ENCODE results near the gene HOOK2. TPM values are rescaled to one million over a fixed set of nuclear protein-coding genes. Genes with fewer than 3 reads are reported as not detected.

Gene HOOK2
- 18.5 and 26.7 TPM in 2 replicates for total RNA-seq

DNA sequence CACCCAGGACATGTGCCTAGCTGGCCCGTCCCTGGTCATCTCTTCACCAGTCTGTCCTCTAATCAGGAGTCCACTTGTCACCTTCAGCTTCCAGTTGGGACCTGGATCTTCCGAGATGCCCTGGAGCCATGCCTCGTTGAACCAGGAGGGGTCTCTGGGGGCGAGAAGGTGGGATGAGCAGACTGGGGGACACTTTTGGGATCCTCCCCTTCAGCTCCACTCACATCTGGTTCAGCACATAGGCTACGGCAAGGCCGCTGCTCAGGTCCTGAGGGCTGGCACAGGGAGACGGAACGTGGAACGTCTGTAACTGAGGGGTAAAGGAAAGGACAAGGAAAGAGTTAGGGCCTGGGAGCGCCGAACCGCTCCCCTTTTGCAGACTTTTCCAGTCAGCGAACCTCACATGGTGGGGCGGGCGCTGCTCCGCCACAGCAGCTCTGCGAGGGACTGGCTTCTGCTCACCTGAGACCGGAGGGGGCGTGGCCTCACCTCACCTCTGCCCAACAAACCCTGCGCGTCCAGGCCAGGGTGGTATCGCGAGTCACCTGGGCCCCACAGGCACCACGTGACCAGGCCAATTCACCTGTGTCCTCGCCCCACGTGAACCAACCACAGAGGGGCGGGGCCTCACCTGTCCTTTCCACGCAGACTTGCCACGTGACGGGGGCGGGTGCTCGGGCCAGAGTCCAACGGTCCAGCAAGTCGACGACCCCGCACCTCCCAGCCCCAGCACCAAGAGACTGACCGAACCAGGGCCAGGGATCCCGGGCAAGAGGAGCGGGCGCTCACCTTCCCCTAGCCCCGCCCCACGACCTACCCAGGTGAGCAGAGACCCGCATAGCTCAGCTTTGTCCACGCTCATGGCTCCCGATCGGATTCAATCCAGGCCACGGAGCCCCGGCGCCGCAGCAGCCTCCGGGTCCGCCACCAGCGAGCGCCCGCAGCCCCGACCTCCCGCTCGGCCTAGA is at the start of gene HOOK2:
TSS of gene HOOK2 (minus strand) at position 965 of the 968 bp plus-strand sequence. CDS start at position 862, 103 bp downstream.

DNA sequence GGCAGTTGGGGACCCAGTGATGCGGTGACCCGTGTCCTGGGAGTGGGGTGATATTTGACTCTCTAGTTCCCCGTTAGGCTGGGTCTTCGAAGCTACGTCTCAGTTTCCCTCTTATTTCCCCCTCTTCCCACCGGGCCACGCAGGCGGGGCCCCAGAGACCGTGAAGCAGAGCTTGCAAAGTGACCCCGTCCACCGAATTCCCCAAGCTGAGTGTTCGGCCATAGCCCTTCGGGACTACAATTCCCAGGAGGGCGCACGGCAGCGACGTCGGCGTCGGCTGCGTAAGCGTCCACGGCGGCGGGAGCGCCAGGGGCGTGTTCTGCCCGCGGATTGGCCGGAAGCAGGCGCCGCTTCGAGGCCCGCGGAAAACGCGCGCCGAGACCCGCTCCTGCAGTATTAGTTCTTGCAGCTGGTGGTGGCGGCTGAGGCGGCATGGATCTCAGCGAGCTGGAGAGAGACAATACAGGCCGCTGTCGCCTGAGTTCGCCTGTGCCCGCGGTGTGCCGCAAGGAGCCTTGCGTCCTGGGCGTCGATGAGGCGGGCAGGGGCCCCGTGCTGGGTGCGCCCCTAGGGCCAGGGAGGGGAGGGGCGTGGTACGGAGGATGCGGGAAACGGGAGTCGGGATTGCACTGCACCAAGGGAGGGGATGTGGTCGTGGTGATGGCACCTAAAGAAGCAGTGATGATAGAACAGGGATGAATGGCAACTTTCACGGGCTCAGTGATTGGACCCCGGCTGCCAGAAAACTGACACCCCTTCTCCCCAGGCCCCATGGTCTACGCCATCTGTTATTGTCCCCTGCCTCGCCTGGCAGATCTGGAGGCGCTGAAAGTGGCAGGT is 31.1 kb upstream of the HOOK2 start, which contains the start of gene RNASEH2A:
TSS of gene RNASEH2A (plus strand) at position 343 of the 840 bp plus-strand sequence. CDS start at position 433, 90 bp downstream.

DNA sequence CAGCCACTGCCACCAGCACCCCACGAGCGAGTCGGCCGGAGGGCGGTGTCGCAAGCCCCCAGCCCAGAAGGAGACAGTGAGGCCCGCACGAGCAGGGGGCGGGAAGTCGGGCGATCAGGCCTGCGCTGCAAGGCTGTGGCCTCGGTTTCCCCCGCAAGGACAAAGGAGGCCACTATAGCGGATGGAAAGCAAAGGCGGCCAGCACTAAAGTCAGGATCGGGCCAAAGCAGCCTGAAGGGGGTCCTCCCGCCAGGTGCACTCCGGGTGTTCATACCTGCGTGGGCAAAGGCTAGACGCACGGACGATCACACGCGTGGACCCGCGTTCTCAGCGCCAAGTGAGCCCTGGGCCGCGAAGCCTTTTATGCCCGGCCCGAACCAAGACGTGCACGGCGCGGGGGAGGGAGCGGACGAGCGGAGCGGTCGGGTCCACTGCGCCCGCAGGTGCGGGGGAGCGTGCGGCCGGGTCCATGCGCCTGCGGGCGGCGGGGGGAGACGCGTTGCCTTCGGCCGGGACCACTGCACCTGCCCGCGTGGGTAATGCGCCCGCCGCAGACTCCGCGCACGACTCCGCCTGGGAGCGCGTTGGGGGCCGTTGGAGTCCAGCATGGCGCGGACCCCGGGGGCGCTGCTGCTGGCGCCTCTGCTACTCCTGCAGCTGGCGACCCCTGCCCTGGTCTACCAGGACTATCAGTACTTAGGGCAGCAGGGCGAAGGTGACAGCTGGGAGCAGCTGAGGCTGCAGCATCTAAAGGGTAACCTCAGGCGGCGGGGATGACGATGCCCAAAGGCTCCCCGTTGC is 26.3 kb upstream of the HOOK2 start, which contains the start of the genes PRDX2 and THSD8:
TSS of gene PRDX2 (minus strand) at position 335 of the 801 bp plus-strand sequence. CDS start 539 bp downstream, outside the sequence.
TSS of gene THSD8 (plus strand) at position 604 of the 801 bp plus-strand sequence. CDS start at position 607, 3 bp downstream.

DNA sequence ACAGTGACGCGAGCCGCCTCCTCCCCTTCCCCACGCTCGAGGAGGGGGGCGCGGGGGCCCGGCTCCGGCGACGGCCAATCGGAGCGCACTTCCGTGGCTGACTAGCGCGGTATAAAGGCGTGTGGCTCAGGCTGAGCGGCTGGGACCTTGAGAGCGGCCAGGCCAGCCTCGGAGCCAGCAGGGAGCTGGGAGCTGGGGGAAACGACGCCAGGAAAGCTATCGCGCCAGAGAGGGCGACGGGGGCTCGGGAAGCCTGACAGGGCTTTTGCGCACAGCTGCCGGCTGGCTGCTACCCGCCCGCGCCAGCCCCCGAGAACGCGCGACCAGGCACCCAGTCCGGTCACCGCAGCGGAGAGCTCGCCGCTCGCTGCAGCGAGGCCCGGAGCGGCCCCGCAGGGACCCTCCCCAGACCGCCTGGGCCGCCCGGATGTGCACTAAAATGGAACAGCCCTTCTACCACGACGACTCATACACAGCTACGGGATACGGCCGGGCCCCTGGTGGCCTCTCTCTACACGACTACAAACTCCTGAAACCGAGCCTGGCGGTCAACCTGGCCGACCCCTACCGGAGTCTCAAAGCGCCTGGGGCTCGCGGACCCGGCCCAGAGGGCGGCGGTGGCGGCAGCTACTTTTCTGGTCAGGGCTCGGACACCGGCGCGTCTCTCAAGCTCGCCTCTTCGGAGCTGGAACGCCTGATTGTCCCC is 16.1 kb upstream of the HOOK2 start, which contains the start of gene JUNB:
TSS of gene JUNB (plus strand) at position 142 of the 706 bp plus-strand sequence. CDS start at position 428, 286 bp downstream.

DNA sequence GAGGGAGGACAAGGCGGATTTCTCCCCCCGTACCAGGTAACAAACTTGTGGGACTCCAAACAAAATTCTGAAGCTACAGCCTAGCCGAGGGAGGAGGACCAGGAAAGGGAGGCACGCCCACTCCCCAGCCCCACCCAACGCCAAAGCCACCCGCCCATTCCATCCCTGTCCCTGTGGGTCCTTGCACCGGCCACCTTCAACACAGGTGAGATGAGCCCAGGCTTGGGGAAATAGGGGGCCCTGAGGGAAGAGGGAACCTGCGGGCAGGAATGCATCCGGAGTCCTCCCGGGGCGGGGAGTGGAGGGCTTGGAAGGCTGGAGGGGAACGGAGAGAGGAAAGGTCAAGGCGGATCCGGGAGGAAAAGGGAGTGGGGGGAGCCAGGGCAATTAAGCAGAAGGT is 23.7 kb downstream of the HOOK2 start, which contains the start of gene BEST2:
TSS of gene BEST2 (plus strand) at position 157 of the 400 bp plus-strand sequence. CDS start 802 bp downstream, outside the sequence.

DNA sequence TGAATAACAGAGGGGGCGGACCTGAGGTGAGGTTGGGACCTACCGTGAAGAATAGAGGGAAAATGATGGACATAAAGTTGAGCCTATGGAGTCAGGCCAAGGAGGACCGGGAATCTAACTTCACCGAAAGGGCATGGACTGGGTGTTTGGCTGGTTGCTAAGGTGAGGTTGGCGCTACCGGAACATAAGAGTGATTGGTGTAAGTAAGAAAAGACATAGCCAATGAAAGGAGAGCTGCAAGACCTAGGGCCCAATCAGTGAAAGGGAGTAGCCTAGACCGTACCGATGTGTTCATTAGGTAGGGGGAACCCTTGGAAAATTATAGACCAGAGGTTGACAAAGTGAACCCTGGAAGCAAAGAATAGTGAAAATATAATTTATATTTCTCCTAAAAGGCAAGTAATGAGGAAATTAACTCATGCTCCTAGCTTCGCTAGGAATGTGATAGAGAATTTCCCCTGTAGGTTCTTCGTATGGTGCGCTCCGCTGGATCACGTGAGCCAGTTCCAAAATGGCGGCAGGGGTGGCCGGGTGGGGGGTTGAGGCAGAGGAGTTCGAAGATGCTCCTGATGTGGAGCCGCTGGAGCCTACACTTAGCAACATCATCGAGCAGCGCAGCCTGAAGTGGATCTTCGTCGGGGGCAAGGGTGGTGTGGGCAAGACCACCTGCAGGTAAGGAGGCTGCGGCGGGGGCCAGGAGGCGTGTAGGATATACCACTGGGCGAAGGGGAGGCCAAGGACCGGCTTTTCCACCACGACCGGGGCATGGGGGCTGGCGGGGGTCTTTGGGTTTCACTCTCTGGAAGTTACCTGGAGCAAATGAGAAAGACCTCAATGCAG is 38.1 kb downstream of the HOOK2 start, which contains the start of gene GET3:
TSS of gene GET3 (plus strand) at position 503 of the 840 bp plus-strand sequence. CDS start at position 512, 9 bp downstream.

GRCh38 chr19:12723641-12724426 is 51.5 kb downstream of the HOOK2 start, which contains the start of gene TNPO2:
Gene TNPO2 (minus strand): TSS chr19:12723932. CDS start chr19:12720977, 2,955 bp downstream.

Other genes with a start within 250 kb of the HOOK2 start
- gene ZNF564, start 224.1 kb downstream of the HOOK2 start, total RNA-seq = 7.4 and 8.5 TPM in 2 replicates
- 7.3 and 9.6 TPM in 2 replicates for gene ZNF490, start 164.7 kb downstream of the HOOK2 start, total RNA-seq
- gene ZNF791, start 164.6 kb downstream of the HOOK2 start, total RNA-seq = 13.7 and 15.4 TPM in 2 replicates
- 60.0 and 60.9 TPM in 2 replicates for gene MAN2B1, start 108.8 kb downstream of the HOOK2 start, total RNA-seq
- gene WDR83, start 108.7 kb downstream of the HOOK2 start, total RNA-seq = 8.8 and 9.8 TPM in 2 replicates
- gene DHPS, start 93.7 kb downstream of the HOOK2 start, total RNA-seq = 58.8 and 66.5 TPM in 2 replicates
- not detected in 2 replicates for gene GNG14, start 87.6 kb downstream of the HOOK2 start, total RNA-seq
- gene FBXW9, start 78.9 kb downstream of the HOOK2 start, total RNA-seq = 5.5 and 6.4 TPM in 2 replicates
- gene TNPO2, start 51.6 kb downstream of the HOOK2 start, total RNA-seq = 50.6 and 71.6 TPM in 2 replicates
- gene TRIR, start 40.9 kb downstream of the HOOK2 start, total RNA-seq = 78.1 and 93.8 TPM in 2 replicates
- gene GET3, start 38.1 kb downstream of the HOOK2 start, total RNA-seq = 61.8 and 67.5 TPM in 2 replicates
- gene BEST2, start 23.8 kb downstream of the HOOK2 start, total RNA-seq = not detected in 2 replicates
- gene JUNB, start 15.9 kb upstream of the HOOK2 start, total RNA-seq = 77.3 and 101 TPM in 2 replicates
- 188 and 217 TPM in 2 replicates for gene PRDX2, start 26.2 kb upstream of the HOOK2 start, total RNA-seq
- 0.13 TPM in 1 of 2 replicates, not detected in the other for gene THSD8, start 26.5 kb upstream of the HOOK2 start, total RNA-seq
- 8.8 and 9.9 TPM in 2 replicates for gene RNASEH2A, start 31.0 kb upstream of the HOOK2 start, total RNA-seq
- gene RTBDN, start 59.0 kb upstream of the HOOK2 start, total RNA-seq = not detected in 2 replicates
- gene MAST1, start 63.0 kb upstream of the HOOK2 start, total RNA-seq = 0.07 and 0.36 TPM in 2 replicates
- gene DNASE2, start 105.9 kb upstream of the HOOK2 start, total RNA-seq = 40.5 and 57.0 TPM in 2 replicates
- gene KLF1, start 111.6 kb upstream of the HOOK2 start, total RNA-seq = not detected in 2 replicates
- 16.0 and 23.4 TPM in 2 replicates for gene GCDH, start 115.6 kb upstream of the HOOK2 start, total RNA-seq
- 0.07 and 0.23 TPM in 2 replicates for gene SYCE2, start 143.7 kb upstream of the HOOK2 start, total RNA-seq
- gene FARSA, start 158.2 kb upstream of the HOOK2 start, total RNA-seq = 71.0 and 86.5 TPM in 2 replicates
- 1,777 and 1,839 TPM in 2 replicates for gene CALR, start 163.1 kb upstream of the HOOK2 start, total RNA-seq
- gene RAD23A, start 170.3 kb upstream of the HOOK2 start, total RNA-seq = 108 and 160 TPM in 2 replicates
- gene GADD45GIP1, start 181.7 kb upstream of the HOOK2 start, total RNA-seq = 9.5 and 12.9 TPM in 2 replicates
- gene DAND5, start 194.0 kb upstream of the HOOK2 start, total RNA-seq = 0.07 and 0.13 TPM in 2 replicates
- 125 and 151 TPM in 2 replicates for gene NFIX, start 219.9 kb upstream of the HOOK2 start, total RNA-seq